Esophagus (tissue), 2 donors: ENCODE results near the gene STH. TPM values are rescaled to one million over a fixed set of nuclear protein-coding genes. Genes with fewer than 3 reads are reported as not detected.

Experiments
- H3K27ac ChIP-seq, 2 donors: one replicate each; pipeline ENCODE4 v1.5.1; 2013; ENCODE audit warnings: low read depth in 2 of 2, mild to moderate bottlenecking in 2 of 2, inconsistent platforms in 1 of 2, low read length in 1 of 2, moderate library complexity in 1 of 2
- H3K27me3 ChIP-seq, 2 donors: one replicate each; pipeline ENCODE4 v1.6.1; 2013; ENCODE audit warnings: low read length in 2 of 2, control low read depth in 1 of 2, mild to moderate bottlenecking in 1 of 2; ENCODE audit not compliant: insufficient read depth in 2 of 2, control insufficient read depth in 1 of 2
- H3K36me3 ChIP-seq, 2 donors: one replicate each; pipeline ENCODE4 v1.6.1; 2013; ENCODE audit warnings: low read length in 1 of 2; ENCODE audit not compliant: control insufficient read depth in 2 of 2, insufficient read depth in 2 of 2
- H3K4me1 ChIP-seq, 2 donors: one replicate each; pipeline ENCODE4 v1.6.1; 2013; ENCODE audit warnings: low read length in 1 of 2; ENCODE audit not compliant: control insufficient read depth in 2 of 2, insufficient read depth in 2 of 2
- H3K4me3 ChIP-seq, 2 donors: one replicate each; pipeline ENCODE4 v1.5.1; 2013; ENCODE audit warnings: low read length in 2 of 2, mild to moderate bottlenecking in 2 of 2, low read depth in 1 of 2, moderate library complexity in 1 of 2
- H3K9me3 ChIP-seq, 2 donors: one replicate each; pipeline ENCODE4 v1.6.1; 2013; ENCODE audit warnings: mild to moderate bottlenecking in 2 of 2, low read depth in 1 of 2, low read length in 1 of 2, moderate library complexity in 1 of 2; ENCODE audit not compliant: control insufficient read depth in 2 of 2, insufficient read depth in 1 of 2
- WGBS, 2 donors: extraction: QIAGEN DNeasy Blood & Tissue Kit; methylation state at CpG; one replicate each; pipeline ENCODE4 v1.1.7; 2013; 5-methylcytosine and 5-hydroxymethylcytosine counted together
- polyA plus RNA-seq, 2 donors: library from polyadenylated mRNA; stranded (reverse); fragments of 200-250 nt; gene quantifications; one replicate each; pipeline ENCODE4 v1.2.3, GENCODE V29; 2013
- donor health status: healthy with polysubstance abuse.
- donor health status: Bipolar disorder and iron deficiency.

Gene STH
- polyA plus RNA-seq, 2 donors = not detected

DNA sequence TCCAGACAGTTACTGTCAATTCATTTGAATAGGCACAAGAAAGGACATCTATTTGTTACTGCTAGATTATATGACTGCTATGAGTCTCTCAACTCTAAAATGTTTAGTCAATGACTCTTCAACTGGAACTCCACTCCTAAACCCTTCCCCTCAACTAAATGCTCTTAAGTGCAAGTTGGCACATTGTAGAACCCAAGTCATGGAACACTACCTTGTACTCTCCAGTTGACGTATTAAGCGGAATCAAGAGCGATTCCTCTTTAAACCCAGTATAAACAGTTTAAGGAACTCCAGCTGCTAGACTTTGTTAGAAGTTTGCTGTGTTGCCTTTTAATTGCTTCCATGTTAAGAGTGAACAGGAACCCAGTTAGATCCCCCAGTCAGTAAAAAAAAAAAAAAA, 44.6 kb downstream of the STH start:
- Histone ChIP-seq H3K27me3 (no peaks in the 10 kb centered on the region), H3K36me3 (peaks cover 11 to 25% of the 10 kb centered on the region in 2 donors), H3K4me3 (no peak overlapping the region), H3K9me3 (no peaks in the 10 kb centered on the region), H3K27ac (peak overlapping the region in 1 of 2 donors; percentile 28), H3K4me1 (peaks cover 0 to 3% of the 10 kb centered on the region in 2 donors)
- 74 to 84% methylated on average over 3 of the region's 3 CpGs for WGBS, 2 donors

DNA sequence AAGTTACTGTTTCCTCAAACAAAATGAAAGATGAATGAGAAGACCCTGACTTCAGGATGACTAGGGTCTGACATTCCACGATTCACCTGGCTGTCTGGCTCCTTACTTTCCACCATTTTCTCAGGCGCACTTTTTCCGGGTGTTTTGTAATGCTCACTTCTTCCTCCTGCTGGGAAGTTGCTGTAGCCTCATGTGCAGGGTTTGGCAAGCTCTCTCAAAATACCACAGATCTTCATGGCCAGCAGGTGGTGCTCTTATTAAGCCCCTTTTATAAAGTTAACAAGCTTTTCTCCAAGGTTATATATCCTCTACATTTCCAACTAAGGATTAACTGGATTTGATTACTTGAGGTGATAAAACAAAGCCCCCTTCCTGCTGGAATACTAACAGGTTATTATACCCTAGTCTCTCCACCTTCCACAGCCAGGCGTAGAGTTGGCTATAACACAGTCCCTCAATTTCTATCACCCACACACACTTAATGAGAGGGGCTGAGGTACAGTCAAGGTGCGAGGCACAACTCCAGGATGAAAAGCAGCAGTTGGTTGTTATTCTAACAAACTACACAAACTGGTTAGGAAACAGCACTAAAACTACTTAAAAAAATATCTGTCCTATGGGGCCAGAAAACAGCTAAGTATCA, 45.4 kb downstream of the STH start:
- 45 to 46% methylated on average over 5 of the region's 5 CpGs for WGBS, 2 donors
- no peak overlapping the region for H3K27ac ChIP-seq

DNA sequence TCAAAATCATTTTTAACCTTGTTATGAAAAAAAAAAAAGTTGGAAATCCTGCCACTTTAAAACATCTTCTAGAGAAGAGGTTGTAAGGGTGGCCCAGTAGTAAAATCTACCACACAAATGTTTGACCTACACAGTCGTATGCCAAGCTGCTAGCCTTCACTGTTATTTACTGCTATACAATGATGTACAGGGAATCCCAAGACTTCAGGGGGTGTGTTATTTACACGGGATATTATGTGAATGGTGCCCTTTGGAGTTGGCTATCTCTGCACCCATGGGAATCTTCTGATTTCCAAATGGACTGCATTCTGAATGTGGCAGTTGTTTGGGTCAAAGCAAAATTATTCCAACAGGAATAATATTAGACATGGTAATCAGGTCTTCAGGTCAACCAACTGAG, 45.9 kb downstream of the STH start:
- 47 to 59% methylated on average over 2 of the region's 2 CpGs for WGBS, 2 donors
- no peak overlapping the region for H3K4me3 ChIP-seq
- H3K4me1 ChIP-seq = peaks cover 0 to 3% of the 10 kb centered on the region in 2 donors
- H3K27me3 ChIP-seq = no peaks in the 10 kb centered on the region
- peaks cover 7 to 17% of the 10 kb centered on the region in 2 donors for H3K36me3 ChIP-seq
- H3K27ac ChIP-seq = no peak overlapping the region
- no peaks in the 10 kb centered on the region for H3K9me3 ChIP-seq

More for the DNA sequence above, 45.4 kb downstream of the STH start:
- Histone ChIP-seq H3K36me3 (peaks cover 4 to 16% of the 10 kb centered on the region in 2 donors), H3K4me1 (peaks cover 0 to 3% of the 10 kb centered on the region in 2 donors), H3K27me3 (no peaks in the 10 kb centered on the region), H3K4me3 (no peak overlapping the region), H3K9me3 (no peaks in the 10 kb centered on the region)

DNA sequence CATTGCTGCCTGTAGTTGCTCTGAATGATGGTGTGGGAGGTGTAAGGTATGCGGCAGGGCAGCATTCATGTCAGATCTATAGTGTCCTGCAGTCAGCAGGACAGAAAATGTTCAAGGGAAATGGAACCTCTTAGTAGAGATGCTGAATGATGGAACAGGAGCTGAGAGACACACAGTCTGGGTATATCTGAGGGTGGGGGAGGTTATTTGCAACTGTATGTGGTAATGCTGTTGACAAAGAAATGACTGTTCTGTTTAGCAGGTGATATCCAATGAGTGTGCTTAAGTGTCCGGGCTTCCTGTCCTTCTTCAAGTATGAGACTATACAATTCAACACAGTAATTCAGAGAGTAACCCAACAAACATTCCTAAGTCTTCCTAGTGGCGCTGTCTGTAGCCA, 46.6 kb downstream of the STH start:
- no peaks in the 10 kb centered on the region for H3K9me3 ChIP-seq
- H3K4me3 ChIP-seq = no peak overlapping the region
- H3K36me3 ChIP-seq = peaks cover 10 to 19% of the 10 kb centered on the region in 2 donors
- H3K27ac ChIP-seq = peak overlapping the region; percentile 12 to 20
- H3K27me3 ChIP-seq = no peaks in the 10 kb centered on the region
- peaks cover 0 to 3% of the 10 kb centered on the region in 2 donors for H3K4me1 ChIP-seq
- WGBS, 2 donors = 77 to 82% methylated on average over 3 of the region's 3 CpGs

DNA sequence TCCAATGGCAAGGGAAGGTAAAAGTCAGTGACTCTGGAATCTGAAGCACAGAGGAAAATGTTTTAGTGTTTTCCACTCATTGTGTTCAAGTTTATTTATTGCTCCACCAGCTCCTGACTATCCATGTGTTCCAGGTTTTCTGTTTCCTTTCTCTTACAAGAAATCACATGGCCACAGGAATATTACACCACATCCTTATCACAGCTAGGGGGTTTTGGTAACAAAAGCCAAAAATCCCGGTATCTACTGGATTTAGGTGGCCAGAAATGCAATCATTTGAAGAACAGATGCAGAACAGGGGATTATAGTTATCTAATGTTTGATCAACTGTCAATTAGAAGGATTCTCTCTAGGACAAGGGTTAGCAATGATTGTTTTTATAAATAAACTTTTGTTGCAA, 47.9 kb downstream of the STH start:
- Histone ChIP-seq H3K4me3 (no peak overlapping the region), H3K27ac (no peak overlapping the region), H3K27me3 (no peaks in the 10 kb centered on the region), H3K9me3 (no peaks in the 10 kb centered on the region), H3K4me1 (peaks cover 0 to 3% of the 10 kb centered on the region in 2 donors), H3K36me3 (peaks cover 10 to 19% of the 10 kb centered on the region in 2 donors)
- WGBS, 2 donors = 52 to 66% methylated on average over 1 of the region's 1 CpG

DNA sequence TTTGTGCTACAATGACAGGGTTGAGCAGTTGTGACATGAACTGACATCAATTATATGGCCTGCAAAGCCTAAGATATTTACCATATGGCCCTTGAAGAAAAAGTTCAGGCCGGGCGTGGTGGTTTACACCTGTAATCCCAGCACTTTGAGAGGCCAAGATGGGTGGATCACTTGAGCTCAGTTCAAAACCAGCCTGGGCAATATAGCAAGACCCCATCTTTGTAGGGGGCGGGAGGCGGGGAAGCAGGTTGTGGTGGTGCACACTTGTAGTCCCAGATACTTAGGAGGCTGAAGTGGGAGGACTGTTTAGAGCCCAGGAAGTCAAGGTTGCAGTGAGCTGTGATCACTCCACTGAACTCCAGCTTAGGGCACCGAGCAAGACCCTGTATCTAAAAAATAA, 48.3 kb downstream of the STH start:
- Histone ChIP-seq H3K9me3 (no peaks in the 10 kb centered on the region), H3K27me3 (no peaks in the 10 kb centered on the region), H3K36me3 (peaks cover 10 to 19% of the 10 kb centered on the region in 2 donors), H3K4me3 (no peak overlapping the region), H3K27ac (no peak overlapping the region), H3K4me1 (peaks cover 0 to 3% of the 10 kb centered on the region in 2 donors)
- 93 to 94% methylated on average over 5 of the region's 5 CpGs for WGBS, 2 donors

DNA sequence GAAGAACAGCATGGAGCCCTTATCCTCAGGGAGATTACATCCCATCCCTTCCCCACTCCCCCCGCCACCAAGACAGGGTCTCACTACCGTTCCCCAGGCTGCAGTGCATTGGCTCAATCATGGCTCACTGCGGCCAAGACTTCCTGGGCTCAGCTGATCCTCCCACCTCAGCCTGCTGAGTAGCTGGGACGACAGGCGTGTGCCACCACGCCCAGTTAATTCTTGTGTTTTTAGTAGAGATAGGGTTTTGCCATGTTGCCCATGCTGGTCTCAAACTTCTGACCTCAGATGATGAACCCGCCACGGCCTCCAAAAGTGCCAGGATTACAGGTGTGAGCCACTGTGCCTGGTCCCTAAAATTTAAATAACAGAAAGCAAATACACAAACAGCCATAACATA, 48.8 kb downstream of the STH start:
- Histone ChIP-seq H3K4me3 (no peak overlapping the region), H3K36me3 (peaks cover 10 to 19% of the 10 kb centered on the region in 2 donors), H3K27ac (no peak overlapping the region), H3K4me1 (peaks cover 0 to 3% of the 10 kb centered on the region in 2 donors), H3K27me3 (no peaks in the 10 kb centered on the region), H3K9me3 (no peaks in the 10 kb centered on the region)
- 89 to 93% methylated on average over 8 of the region's 8 CpGs for WGBS, 2 donors

Other genes with a start within 250 kb of the STH start
- under 1 TPM; 0.15 to 0.31 TPM for gene CRHR1, start 214.9 kb upstream of the STH start, polyA plus RNA-seq
- gene SPPL2C, start 154.4 kb upstream of the STH start, polyA plus RNA-seq = not detected
- gene MAPT, start 104.7 kb upstream of the STH start, polyA plus RNA-seq = 1 to 10 TPM; 4.5 to 4.7 TPM
- gene KANSL1, start 194.2 kb downstream of the STH start, polyA plus RNA-seq = 10 to 100 TPM; 14.6 to 25.4 TPM